Caki2 (cell line): ENCODE data around the gene PCGF1. TPM values are rescaled to one million over a fixed set of nuclear protein-coding genes. Genes with fewer than 3 reads are reported as not detected.
A peak's percentile ranks its signal among the peaks of the same experiment; 100 is the strongest.

Source experiments
- DNase-seq: peaks from one replicate; pipeline ENCODE4 v3.0.0-alpha.2; 2015; ENCODE audit warnings: low read depth
- in situ Hi-C: cut with HindIII; loops from 2 replicates; pipeline ENCODE4 v1.10.0; 2016; ENCODE audit warnings: low sequenced_read_pairs, low pct_unique_long_range_greater_than_20kb, mixed read lengths
- total RNA-seq: library from RNA; depleted of rRNA; stranded (reverse); fragments of >200 nt; shearing (Covaris generic); gene quantifications from 2 replicates; pipeline ENCODE4 v1.2.3, GENCODE V29; 2014; ENCODE audit warnings: low replicate concordance; rRNA removed

The PCGF1 gene
- 19.9 and 30.5 TPM in 2 replicates for total RNA-seq

- DNase-seq: peak; percentile 96
Measured at GRCh38 chr2:74507145-74507925, at the start of gene PCGF1. TSS of gene PCGF1 (minus strand) at chr2:74507695. CDS start at chr2:74507668, 27 bp downstream.

DNA sequence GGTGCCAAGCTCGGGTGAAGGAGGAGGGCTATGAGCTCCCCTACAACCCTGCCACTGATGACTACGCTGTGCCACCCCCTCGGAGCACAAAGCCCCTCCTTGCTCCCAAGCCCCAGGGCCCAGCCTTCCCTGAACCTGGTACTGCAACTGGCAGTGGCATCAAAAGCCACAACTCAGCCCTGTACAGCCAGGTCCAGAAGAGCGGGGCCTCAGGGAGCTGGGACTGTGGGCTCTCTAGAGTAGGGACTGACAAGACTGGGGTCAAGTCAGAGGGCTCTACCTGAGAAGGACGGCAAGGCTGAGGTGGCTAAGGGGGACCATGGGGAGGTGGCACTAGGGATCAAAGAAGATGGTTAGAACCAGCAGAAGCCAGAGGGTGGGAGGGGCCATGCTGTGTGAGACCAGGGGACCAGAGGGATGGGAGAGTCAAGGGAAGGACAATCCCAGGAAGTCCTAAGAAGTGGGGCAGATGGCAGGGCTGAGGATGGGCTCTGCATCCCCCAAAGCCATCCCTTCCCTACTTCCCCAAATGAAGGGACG is 49.4 kb upstream of the PCGF1 start:
- DNase-seq: no peak
- in situ Hi-C loops: no loop called here

More at GRCh38 chr2:74507145-74507925, at the start of gene PCGF1:
- in situ Hi-C loops: no loop called here

GRCh38 chr2:74556159-74556558 is 48.7 kb upstream of the PCGF1 start:
- in situ Hi-C loops: no loop called here

DNA sequence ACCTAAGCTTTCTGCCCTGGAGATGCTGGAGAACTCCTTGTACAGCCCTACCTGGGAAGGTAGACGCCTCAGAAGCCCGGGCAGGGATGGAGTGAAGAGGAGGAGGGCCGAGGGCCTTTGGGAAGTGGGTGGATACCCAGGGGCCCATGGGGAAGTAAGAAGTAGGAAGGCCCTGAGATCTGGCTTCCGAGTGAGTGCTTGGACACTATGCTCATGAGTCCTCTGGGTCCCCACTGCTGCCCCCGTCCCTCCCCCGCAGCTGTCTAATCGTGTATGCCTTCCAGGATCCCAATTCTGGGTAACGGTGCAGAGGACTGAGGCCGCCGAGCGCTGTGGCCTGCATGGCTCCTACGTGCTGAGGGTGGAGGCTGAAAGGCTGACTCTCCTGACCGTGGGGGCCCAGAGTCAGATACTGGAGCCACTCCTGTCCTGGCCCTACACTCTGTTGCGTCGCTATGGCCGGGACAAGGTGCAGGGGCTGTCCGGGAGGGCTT is 48.2 kb upstream of the PCGF1 start:
- in situ Hi-C loops: no loop called here

More at GRCh38 chr2:74556159-74556558, 48.7 kb upstream of the PCGF1 start:
- DNase-seq: no peak

DNA sequence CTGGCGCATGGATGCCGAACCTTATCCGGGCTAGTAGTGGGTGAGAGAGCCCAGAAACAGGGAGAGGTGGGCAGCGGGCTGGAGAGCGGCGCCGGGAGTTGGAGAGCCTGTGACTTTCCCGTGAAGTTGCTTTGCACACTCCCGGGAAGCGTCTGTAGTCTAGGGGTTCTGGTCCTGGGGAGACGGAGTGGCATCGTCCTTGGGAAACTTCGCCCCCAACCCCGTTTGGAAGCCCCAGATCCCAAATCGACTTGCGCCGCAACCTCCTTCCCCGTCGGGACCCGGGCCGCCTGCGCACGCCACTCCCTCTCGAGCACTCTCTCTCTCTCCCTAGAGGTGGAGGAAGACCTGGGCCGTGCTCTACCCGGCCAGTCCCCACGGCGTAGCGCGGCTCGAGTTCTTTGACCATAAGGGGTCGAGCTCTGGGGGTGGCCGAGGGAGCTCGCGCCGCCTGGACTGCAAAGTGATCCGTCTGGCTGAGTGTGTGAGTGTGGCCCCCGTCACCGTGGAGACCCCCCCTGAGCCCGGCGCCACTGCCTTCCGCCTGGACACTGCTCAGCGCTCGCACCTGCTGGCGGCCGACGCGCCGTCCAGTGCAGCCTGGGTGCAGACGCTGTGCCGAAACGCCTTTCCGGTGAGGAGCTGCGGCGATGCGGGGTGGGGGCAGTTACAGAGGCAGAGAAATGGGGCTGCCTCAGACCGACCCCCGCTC is 47.5 kb upstream of the PCGF1 start:
- in situ Hi-C loops: no loop called here
- no peak for DNase-seq

More for the DNA sequence above, 48.2 kb upstream of the PCGF1 start:
- no peak for DNase-seq

GRCh38 chr2:74553892-74554819 is 46.7 kb upstream of the PCGF1 start, which contains the start of the genes DOK1 and LOXL3:
TSS of gene DOK1 (plus strand) at chr2:74554720. CDS start at chr2:74554755, 35 bp downstream.
TSS of gene LOXL3 (minus strand) at chr2:74553942. CDS start at chr2:74552634, 1,308 bp downstream.
- peak; percentile 75 for DNase-seq

GRCh38 chr2:74552914-74553811 is 45.7 kb upstream of the PCGF1 start:
- in situ Hi-C loops: no loop called here
- DNase-seq: no peak

More at GRCh38 chr2:74553892-74554819, 46.7 kb upstream of the PCGF1 start, which contains the start of the genes DOK1 and LOXL3:
- in situ Hi-C loops: no loop called here

- in situ Hi-C loops: no loop called here
- DNase-seq: no peak
Measured at GRCh38 chr2:74551942-74552913, 44.7 kb upstream of the PCGF1 start.

DNA sequence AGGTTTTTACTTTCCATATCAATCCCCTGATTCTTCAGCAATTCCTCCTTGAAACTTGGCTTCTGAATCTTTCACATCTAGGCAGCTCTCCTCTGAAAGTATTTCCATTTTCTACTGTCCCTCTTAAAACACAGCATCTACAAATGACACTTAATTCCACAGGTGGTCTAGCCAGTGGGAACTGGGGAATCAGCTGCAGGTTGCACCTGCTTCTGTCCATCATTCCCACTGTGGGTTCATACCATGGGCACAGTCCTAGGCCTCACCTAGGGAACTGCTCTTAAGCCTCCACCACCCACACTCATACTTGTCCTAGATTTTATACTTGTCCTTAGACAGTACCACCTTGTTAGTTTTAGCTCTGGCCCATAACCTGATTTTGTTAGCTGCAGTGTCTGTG is 44.0 kb upstream of the PCGF1 start:
- in situ Hi-C loops: no loop called here
- no peak for DNase-seq

DNA sequence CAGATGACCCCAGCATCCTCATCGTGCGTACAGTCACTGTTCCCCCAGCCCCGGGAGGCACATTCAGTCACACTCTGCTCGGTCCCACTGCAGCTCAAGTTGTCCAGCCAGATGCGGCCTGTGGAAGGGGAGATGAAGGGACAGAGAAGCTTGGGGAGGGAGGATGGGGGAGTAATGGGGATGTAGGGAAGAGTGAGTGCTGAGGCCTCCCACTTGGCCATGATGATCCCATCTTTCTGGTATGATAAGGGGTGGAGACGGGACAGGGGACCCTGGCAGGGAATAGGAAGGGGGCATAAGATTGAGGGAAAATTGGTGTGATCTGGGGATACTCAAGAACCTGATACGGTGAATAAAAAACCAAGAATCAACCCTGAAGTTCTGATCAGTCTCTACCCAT is 42.7 kb upstream of the PCGF1 start:
- no peak for DNase-seq
- in situ Hi-C loops: no loop called here

GRCh38 chr2:74548900-74549826 is 41.7 kb upstream of the PCGF1 start:
- peak; percentile 71 for DNase-seq
- in situ Hi-C loops: no loop called here

- in situ Hi-C loops: no loop called here
- DNase-seq: no peak
Measured at GRCh38 chr2:74548285-74548899, 40.9 kb upstream of the PCGF1 start.

DNA sequence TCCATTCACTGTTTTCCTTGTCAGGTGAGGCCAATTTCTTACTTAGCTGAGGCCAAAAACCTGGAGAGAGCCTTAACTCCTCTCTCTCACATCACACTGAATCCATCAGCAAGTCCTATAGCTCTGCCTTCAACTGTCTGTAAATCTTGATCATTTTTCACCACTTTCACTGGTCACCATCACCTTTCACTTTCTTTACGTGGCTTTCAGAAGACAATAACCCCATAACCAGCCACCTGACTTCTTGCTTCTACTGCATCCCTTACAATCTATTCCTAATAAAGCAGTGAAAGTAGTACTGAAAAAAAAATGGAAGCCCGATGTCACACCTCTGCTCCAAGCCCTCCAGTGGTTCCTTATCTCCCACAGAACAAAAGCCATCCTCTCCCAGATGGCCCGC is 38.5 kb upstream of the PCGF1 start:
- no peak for DNase-seq
- in situ Hi-C loops: no loop called here

- no peak for DNase-seq
- in situ Hi-C loops: no loop called here
Measured at GRCh38 chr2:74544634-74545033, 37.1 kb upstream of the PCGF1 start.
